SK-N-MC (cell line): ENCODE measurements around the gene ST6GAL2.

Experiments used
- DNase-seq: peaks from one replicate; pipeline ENCODE4 v3.0.0-alpha.2; 2011; ENCODE audit warnings: low read depth, low spot score
- H3K27ac ChIP-seq: fragments of 200-600 bp; sonication (generic); 2 replicates; pipeline ENCODE4 v1.5.1; 2016; ENCODE audit warnings: mixed run types
- H3K36me3 ChIP-seq: fragments of 200-600 bp; sonication (generic); 2 replicates; pipeline ENCODE4 v1.6.1; 2017; ENCODE audit warnings: antibody characterized with exemption, low read length, mixed read lengths; ENCODE audit not compliant: insufficient read depth
- H3K4me3 ChIP-seq: fragments of 200-600 bp; sonication (generic); 2 replicates; pipeline ENCODE4 v1.5.1; 2016
- H3K9ac ChIP-seq: fragments of 200-600 bp; sonication (generic); 2 replicates; pipeline ENCODE4 v1.8.0; 2017; ENCODE audit warnings: mixed run types, mixed read lengths; ENCODE audit not compliant: insufficient read length
- H3K9me3 ChIP-seq: fragments of 200-600 bp; sonication (generic); 2 replicates; pipeline ENCODE4 v1.6.1; 2017; ENCODE audit warnings: low read depth, mild to moderate bottlenecking, antibody characterized with exemption, low read length, moderate library complexity, mixed read lengths
- EZH2 ChIP-seq: fragments of 200-600 bp; sonication (generic); IDR thresholded peaks from one replicate; pipeline ENCODE4 v1.6.1; 2017; ENCODE audit warnings: antibody characterized with exemption
- FOXP2 ChIP-seq: optimal IDR thresholded peaks from 2 replicates; pipeline ENCODE3; 2011; ENCODE audit warnings: mild to moderate bottlenecking, moderate library complexity; ENCODE audit not compliant: insufficient read depth; ENCODE audit errors: extremely low read length, control extremely low read depth
- POLR2AphosphoS5 ChIP-seq: IDR thresholded peaks from 2 replicates; pipeline ENCODE4 v1.6.1; 2012; ENCODE audit warnings: mild to moderate bottlenecking, low read depth, low read length, borderline replicate concordance

The ST6GAL2 gene

GRCh38 chr2:106853631-106854030 lies 32.3 kb downstream of the ST6GAL2 start:
- no peak overlapping the region for H3K9ac ChIP-seq
- H3K27ac ChIP-seq: no peak overlapping the region
- no peaks in the 10 kb centered on the region for H3K9me3 ChIP-seq
- no peak for DNase-seq
- H3K36me3 ChIP-seq: no peaks in the 10 kb centered on the region
- no peak overlapping the region for H3K4me3 ChIP-seq
- TF ChIP-seq FOXP2 (no peak), EZH2 (no peak), POLR2AphosphoS5 (no peak)

GRCh38 chr2:106851881-106852501 lies 34.0 kb downstream of the ST6GAL2 start:
- Histone ChIP-seq H3K27ac (no peak overlapping the region), H3K9ac (no peak overlapping the region), H3K36me3 (no peaks in the 10 kb centered on the region), H3K9me3 (no peaks in the 10 kb centered on the region), H3K4me3 (no peak overlapping the region)
- no peak for TF ChIP-seq FOXP2
- no peak for TF ChIP-seq EZH2
- TF ChIP-seq POLR2AphosphoS5: no peak
- DNase-seq: no peak

GRCh38 chr2:106851087-106851874 lies 34.7 kb downstream of the ST6GAL2 start:
- TF ChIP-seq FOXP2 (no peak), POLR2AphosphoS5 (no peak), EZH2 (no peak)
- Histone ChIP-seq H3K9ac (no peak overlapping the region), H3K27ac (no peak overlapping the region), H3K36me3 (no peaks in the 10 kb centered on the region), H3K9me3 (no peaks in the 10 kb centered on the region), H3K4me3 (no peak overlapping the region)
- DNase-seq: no peak

- no peak overlapping the region for H3K9ac ChIP-seq
- DNase-seq: no peak
- no peak overlapping the region for H3K4me3 ChIP-seq
- TF ChIP-seq POLR2AphosphoS5 (no peak), EZH2 (no peak), FOXP2 (no peak)
- no peaks in the 10 kb centered on the region for H3K36me3 ChIP-seq
- H3K27ac ChIP-seq: no peak overlapping the region
- H3K9me3 ChIP-seq: no peaks in the 10 kb centered on the region
Observed at GRCh38 chr2:106849253-106849652, 36.7 kb downstream of the ST6GAL2 start.

- H3K9ac ChIP-seq: no peak overlapping the region
- no peak overlapping the region for H3K4me3 ChIP-seq
- no peak for DNase-seq
- no peak for TF ChIP-seq POLR2AphosphoS5
- TF ChIP-seq FOXP2: no peak
- TF ChIP-seq EZH2: no peak
- H3K36me3 ChIP-seq: no peaks in the 10 kb centered on the region
- H3K9me3 ChIP-seq: no peaks in the 10 kb centered on the region
- no peak overlapping the region for H3K27ac ChIP-seq
Observed at GRCh38 chr2:106847366-106847765, 38.6 kb downstream of the ST6GAL2 start.

GRCh38 chr2:106845716-106846115 lies 40.3 kb downstream of the ST6GAL2 start:
- no peaks in the 10 kb centered on the region for H3K36me3 ChIP-seq
- H3K9me3 ChIP-seq: no peaks in the 10 kb centered on the region
- TF ChIP-seq FOXP2 (no peak), POLR2AphosphoS5 (no peak), EZH2 (no peak)
- no peak overlapping the region for H3K9ac ChIP-seq
- no peak for DNase-seq
- no peak overlapping the region for H3K27ac ChIP-seq
- no peak overlapping the region for H3K4me3 ChIP-seq

GRCh38 chr2:106843910-106844250 lies 42.1 kb downstream of the ST6GAL2 start:
- no peaks in the 10 kb centered on the region for H3K9me3 ChIP-seq
- no peak overlapping the region for H3K27ac ChIP-seq
- TF ChIP-seq FOXP2: no peak
- no peak for TF ChIP-seq EZH2
- TF ChIP-seq POLR2AphosphoS5: no peak
- H3K36me3 ChIP-seq: no peaks in the 10 kb centered on the region
- no peak overlapping the region for H3K4me3 ChIP-seq
- no peak for DNase-seq
- no peak overlapping the region for H3K9ac ChIP-seq

- no peak for DNase-seq
- Histone ChIP-seq H3K9me3 (no peaks in the 10 kb centered on the region), H3K27ac (no peak overlapping the region), H3K9ac (no peak overlapping the region), H3K36me3 (no peaks in the 10 kb centered on the region), H3K4me3 (no peak overlapping the region)
- TF ChIP-seq EZH2 (no peak), FOXP2 (no peak), POLR2AphosphoS5 (no peak)
Observed at GRCh38 chr2:106843001-106843909, 42.7 kb downstream of the ST6GAL2 start.
